C4-2B (cell line): ENCODE measurements around the gene SPRED3.

Experiments used
- CTCF ChIP-seq: fragments of 450-650 bp; conservative IDR thresholded peaks from 2 replicates; pipeline ENCODE4 v1.5.1; 2017; ENCODE audit warnings: mild to moderate bottlenecking
- ZFX ChIP-seq: fragments of 450-650 bp; IDR thresholded peaks from 2 replicates; pipeline ENCODE4 v1.6.1; 2017

DNA sequence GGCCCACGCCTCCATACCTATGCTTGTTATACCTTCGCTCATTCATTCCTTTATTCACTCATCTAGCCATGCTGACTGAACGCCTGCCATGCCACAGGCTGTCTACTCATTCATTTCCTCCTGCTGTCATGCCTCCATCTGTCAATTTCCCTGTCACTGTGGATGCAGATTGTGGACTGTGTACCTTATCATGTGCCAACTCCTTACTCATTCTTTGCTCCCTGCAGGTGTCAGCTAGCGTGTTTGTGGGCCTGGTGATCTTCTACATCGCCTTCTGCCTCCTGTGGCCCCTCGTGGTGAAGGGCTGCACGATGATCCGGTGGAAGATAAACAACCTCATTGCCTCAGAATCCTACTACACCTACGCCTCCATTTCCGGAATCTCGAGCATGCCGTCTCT is 18.2 kb upstream of the SPRED3 start:
- TF ChIP-seq CTCF (no peak), ZFX (no peak)
